Psoas muscle (tissue), 8 donors: ENCODE measurements around the gene RIN1. TPM values are rescaled to one million over a fixed set of nuclear protein-coding genes. Genes with fewer than 3 reads are reported as not detected.

Experiments
- ATAC-seq, 4 donors: fragments of 200-7000 bp; cut with Tn5 transposase; one replicate each; pipeline ENCODE4 v1.9.1; 2020; ENCODE audit warnings: moderate library complexity in 3 of 4, mild to moderate bottlenecking in 2 of 4
- DNase-seq, 2 donors: peaks; one replicate each; pipeline ENCODE4 v3.0.0-alpha.2; 2020
- H3K27ac ChIP-seq: fragments of 200-600 bp; one replicate; pipeline ENCODE4 v1.8.0; 2022
- H3K27me3 ChIP-seq, 3 donors: fragments of 200-600 bp in 1 of 3; one replicate each; pipeline versions ENCODE4 v1.6.1 to v1.8.0; 2013 to 2022; ENCODE audit warnings: low read length in 2 of 3, mild to moderate bottlenecking in 2 of 3, moderate library complexity in 1 of 3; ENCODE audit not compliant: insufficient read depth in 3 of 3
- H3K36me3 ChIP-seq, 2 donors: fragments of 200-600 bp in 1 of 2; one replicate each; pipeline versions ENCODE4 v1.6.1 to v1.8.0; 2013 to 2022; ENCODE audit warnings: low read depth in 1 of 2, mild to moderate bottlenecking in 1 of 2, moderate library complexity in 1 of 2; ENCODE audit not compliant: insufficient read depth in 1 of 2
- H3K4me1 ChIP-seq: fragments of 200-600 bp; one replicate; pipeline ENCODE4 v1.8.0; 2022
- H3K4me3 ChIP-seq: fragments of 200-600 bp; one replicate; pipeline ENCODE4 v1.8.0; 2022; ENCODE audit warnings: mild to moderate bottlenecking
- H3K9me3 ChIP-seq: fragments of 200-600 bp; one replicate; pipeline ENCODE4 v1.8.0; 2022
- WGBS, 3 donors: extraction: QIAGEN DNeasy Blood & Tissue Kit; methylation state at CpG; one replicate each; pipeline versions ENCODE4 v1.1.6 to v1.1.7; 2013; 5-methylcytosine and 5-hydroxymethylcytosine counted together
- intact Hi-C, 2 donors: fragments of 100-400 bp; cut with DNase I; formaldehyde crosslinking; loops; one replicate each; pipeline versions ENCODE4 v1.11.0 to v1.14.2; 2022
- polyA plus RNA-seq, 3 donors: library from polyadenylated mRNA; stranded (reverse); fragments of 200-250 nt; gene quantifications; one replicate each; pipeline ENCODE4 v1.2.3, GENCODE V29; 2013
- total RNA-seq, 4 donors: library from RNA; stranded (reverse); fragmentation: NEBNext Ultra II Directional in 2 of 4; extraction: Animal tissue kit (Norgen Biotek cat#: 25700) in 2 of 4; gene quantifications; one replicate each; pipeline versions ENCODE4 v1.2.1 to v1.2.4, GENCODE V29; 2021 to 2023
- TF ChIP-seq, protein P1 (sequence below): fragments of 200-600 bp; IDR thresholded peaks from one replicate; pipeline ENCODE4 v1.8.0; 2022; ENCODE audit warnings: antibody characterized with exemption
- donor health status: healthy with polysubstance abuse.
- donor health status: DM: no; HTN: no; CAD: no; lungs with moderate emphysema.
- donor health status: Bipolar disorder and iron deficiency.
- donor health status: healthy.
- donor health status: DM: yes; HTN: yes; CAD: no.
- donor health status: DM: no; HTN: no; CAD: no.
- donor health status: DM: no; HTN: no; CAD: no.
- donor health status: DM: yes; HTN: yes; CAD: no.

The RIN1 gene
- total and polyA plus RNA-seq, 7 donors = 1.2 to 38.0 (median 5.7) TPM

DNA sequence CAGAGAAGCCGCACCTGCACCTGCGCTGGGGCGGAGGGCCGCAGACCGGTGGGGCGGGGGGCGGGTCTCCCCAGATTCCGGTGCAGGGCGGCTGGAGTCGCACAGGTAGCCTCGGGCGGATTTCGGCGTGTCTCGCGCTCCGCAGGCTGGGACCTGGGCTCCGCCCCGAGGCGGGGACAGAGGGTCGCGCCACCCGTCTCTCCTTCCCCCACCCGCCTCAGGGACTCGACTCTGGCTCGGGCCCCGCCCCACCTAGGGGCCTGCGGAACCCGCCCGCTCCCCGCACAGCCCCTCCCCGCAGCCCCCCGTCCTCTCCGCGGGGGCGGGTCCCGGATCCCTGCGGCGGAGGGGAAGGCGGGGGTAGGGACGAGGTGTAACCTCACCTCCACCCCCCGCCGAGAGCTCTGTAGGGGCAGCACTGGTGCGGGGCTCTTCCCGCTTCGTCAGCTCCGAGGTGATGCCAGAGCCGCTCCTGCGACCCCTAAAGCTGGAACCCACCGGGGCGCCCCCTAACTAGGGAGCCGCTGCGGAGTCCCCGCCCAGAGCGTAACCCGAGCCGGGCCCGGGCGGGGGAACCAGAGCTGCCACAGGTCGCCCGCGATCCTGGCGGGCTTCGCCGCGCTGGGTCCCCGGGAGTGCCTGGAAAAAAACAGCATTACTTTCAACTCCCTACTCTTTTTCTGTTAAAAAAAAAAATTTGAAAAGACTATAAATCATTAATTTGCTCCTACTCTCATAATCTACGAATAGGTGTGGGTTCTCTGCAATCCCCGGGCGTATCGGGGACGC is 35.6 kb upstream of the RIN1 start, which contains the start of gene SLC29A2:
TSS of gene SLC29A2 (minus strand) at position 134 of the 789 bp plus-strand sequence. CDS start 169 bp downstream, outside the sequence.
- H3K27ac ChIP-seq = peak within 1 kb of the TSS; percentile 93
- H3K4me3 ChIP-seq = peak within 1 kb of the TSS; percentile 91
- H3K36me3 ChIP-seq = peaks cover 0 to 18% of the 10 kb centered on the region in 2 donors
- H3K27me3 ChIP-seq = no peaks in the 10 kb centered on the region
- H3K4me1 ChIP-seq = peaks cover 60% of the 10 kb centered on the region
- WGBS, 3 donors = 0 to 2% (median 1%) methylated on average over 41 to 72 of the region's 72 CpGs
- ATAC-seq (peak; percentile 55 to 71 (median 61)), DNase-seq (peak; percentile 75 to 87)
- intact Hi-C loops = no loop called here
- TF ChIP-seq, protein P1, sequence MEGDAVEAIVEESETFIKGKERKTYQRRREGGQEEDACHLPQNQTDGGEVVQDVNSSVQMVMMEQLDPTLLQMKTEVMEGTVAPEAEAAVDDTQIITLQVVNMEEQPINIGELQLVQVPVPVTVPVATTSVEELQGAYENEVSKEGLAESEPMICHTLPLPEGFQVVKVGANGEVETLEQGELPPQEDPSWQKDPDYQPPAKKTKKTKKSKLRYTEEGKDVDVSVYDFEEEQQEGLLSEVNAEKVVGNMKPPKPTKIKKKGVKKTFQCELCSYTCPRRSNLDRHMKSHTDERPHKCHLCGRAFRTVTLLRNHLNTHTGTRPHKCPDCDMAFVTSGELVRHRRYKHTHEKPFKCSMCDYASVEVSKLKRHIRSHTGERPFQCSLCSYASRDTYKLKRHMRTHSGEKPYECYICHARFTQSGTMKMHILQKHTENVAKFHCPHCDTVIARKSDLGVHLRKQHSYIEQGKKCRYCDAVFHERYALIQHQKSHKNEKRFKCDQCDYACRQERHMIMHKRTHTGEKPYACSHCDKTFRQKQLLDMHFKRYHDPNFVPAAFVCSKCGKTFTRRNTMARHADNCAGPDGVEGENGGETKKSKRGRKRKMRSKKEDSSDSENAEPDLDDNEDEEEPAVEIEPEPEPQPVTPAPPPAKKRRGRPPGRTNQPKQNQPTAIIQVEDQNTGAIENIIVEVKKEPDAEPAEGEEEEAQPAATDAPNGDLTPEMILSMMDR = no peak
- no peaks in the 10 kb centered on the region for H3K9me3 ChIP-seq

DNA sequence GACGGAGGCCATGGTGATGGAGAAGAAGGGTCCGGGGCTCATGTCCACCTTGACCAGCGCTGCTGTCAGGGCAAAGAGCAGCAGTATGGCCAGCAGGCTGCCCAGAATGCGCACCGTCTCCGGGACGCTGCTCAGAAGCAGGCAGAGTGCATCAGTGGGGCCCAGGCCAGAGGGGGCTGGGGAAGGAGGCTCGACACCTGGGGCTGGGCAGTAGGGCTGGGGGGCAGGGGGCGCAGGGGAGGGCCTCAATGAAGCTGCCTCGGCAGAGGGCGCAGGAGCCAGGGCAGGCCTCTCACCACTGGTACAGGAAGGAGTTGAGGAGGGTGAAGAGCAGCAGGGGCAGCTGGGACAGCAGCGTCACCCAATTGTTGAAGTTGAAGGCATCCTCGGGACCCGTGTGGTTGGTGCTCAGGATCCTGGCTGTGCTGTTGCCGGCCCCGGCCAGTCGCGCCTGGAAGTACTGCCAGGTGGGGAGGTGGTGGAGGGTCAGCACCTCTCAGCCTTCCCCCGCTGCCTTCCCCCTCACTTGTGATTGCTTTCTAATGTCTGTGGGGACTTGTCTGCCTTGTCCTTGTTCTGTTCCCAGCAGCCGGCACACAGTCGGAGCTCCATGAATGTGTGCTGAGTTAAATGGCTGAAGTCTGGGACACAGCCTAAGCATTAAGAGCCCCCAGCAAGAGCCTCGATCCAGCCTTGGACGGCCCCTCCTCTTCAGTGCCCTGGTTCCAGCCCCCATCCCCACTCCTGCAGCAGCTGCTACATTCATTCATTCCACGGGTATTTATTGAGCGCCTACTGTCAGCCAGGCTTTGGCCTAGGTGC is 33.0 kb upstream of the RIN1 start:
- 50 to 57% (median 55%) methylated on average over 23 to 25 of the region's 25 CpGs for WGBS, 3 donors
- Histone ChIP-seq H3K27ac (peak overlapping the region; percentile 93), H3K4me3 (peak overlapping the region; percentile 91), H3K9me3 (no peaks in the 10 kb centered on the region), H3K27me3 (no peaks in the 10 kb centered on the region), H3K36me3 (peaks cover 0 to 43% of the 10 kb centered on the region in 2 donors), H3K4me1 (peaks cover 60% of the 10 kb centered on the region)
- TF ChIP-seq, protein P1 = no peak
- ATAC-seq = no peak
- intact Hi-C loops = no loop called here
- DNase-seq = peak in 1 of 2 donors; percentile 45

DNA sequence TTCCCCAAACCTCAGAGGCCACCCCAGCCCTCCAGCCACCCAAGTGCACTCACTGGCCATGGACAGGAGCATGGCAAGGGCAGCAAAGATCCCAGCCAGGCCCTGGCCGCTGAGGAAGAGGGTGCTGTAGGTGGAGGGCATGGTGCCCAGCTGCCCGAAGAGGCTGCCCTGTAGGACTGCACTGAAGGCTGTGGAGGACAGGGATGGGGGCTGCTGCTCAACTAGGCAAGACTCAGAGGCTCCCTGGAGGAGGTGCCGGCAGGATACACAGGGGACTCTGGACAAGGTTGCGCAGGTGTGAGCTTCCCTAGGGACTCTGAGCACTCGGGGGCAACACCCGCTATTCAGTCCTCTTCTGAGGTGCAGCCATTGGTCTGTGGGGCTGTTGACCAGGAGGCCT is 32.2 kb upstream of the RIN1 start:
- no peak for ATAC-seq
- TF ChIP-seq, protein P1 = no peak
- peak in 1 of 2 donors; percentile 47 for DNase-seq
- H3K27ac ChIP-seq = peak overlapping the region; percentile 36
- H3K27me3 ChIP-seq = no peaks in the 10 kb centered on the region
- H3K9me3 ChIP-seq = no peaks in the 10 kb centered on the region
- 63 to 77% (median 65%) methylated on average over 6 of the region's 6 CpGs for WGBS, 3 donors
- intact Hi-C loops = no loop called here
- peaks cover 0 to 50% of the 10 kb centered on the region in 2 donors for H3K36me3 ChIP-seq
- peak overlapping the region; percentile 91 for H3K4me3 ChIP-seq
- H3K4me1 ChIP-seq = peaks cover 55% of the 10 kb centered on the region

DNA sequence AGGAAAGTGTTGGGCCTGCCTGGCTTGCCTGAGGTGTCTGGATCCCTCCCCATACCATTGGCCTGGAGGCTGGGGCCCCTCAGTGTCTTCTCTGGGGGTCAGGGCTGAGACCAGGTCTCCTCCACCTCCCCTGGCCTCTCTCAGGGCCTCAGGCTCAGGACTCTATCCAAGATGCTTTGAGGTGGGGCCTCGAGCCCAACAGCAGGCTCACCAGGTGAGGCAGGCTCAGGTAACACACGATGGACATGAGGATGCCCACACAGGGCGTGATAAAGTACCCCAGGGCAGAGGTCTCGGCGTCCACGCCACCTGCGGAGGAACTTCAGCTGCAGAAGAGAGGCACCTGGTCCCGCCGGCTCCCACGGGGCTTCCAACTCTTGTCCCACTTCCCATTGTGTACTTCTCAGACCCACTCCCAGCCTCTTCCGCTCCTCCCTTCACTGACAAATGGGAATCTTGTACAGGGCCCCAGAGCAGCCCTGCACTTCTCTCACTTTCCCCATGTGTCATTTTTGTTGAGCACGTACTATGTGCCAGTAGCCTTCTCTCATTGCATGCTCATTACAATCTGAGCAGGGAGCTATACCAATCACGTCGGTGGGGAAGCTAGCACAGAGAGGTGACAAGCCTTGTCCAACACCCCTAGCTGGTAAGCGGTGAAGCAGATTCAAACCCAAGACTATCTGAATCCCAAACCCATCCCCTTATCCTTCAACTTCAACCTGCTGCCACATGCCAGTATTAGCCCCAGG is 31.5 kb upstream of the RIN1 start:
- TF ChIP-seq, protein P1 = no peak
- WGBS, 3 donors = 86 to 92% (median 90%) methylated on average over 13 to 15 of the region's 15 CpGs
- Histone ChIP-seq H3K4me3 (peak overlapping the region; percentile 91), H3K27ac (no peak overlapping the region), H3K9me3 (no peaks in the 10 kb centered on the region), H3K27me3 (no peaks in the 10 kb centered on the region), H3K36me3 (peaks cover 0 to 57% of the 10 kb centered on the region in 2 donors), H3K4me1 (peaks cover 50% of the 10 kb centered on the region)
- intact Hi-C loops = no loop called here
- DNase-seq (peak in 1 of 2 donors; percentile 42), ATAC-seq (no peak)
